HL-60 (cell line): ENCODE results near the gene C5orf46.
"Not testable (repeated sequence)": the region's sequence is repeated elsewhere in the genome, so short reads cannot be mapped to it uniquely, and the experiment has no call there.

Experiments used
- DNase-seq, 2 experiments: peaks; one replicate each; pipeline ENCODE4 v3.0.0-alpha.2; 2010 to 2020; ENCODE audit warnings: low read depth in 1 of 2, low spot score in 1 of 2
- H3K27ac ChIP-seq: fragments of 250-450 bp; sonication (Bioruptor Pico); replicated peaks from 2 replicates; pipeline ENCODE4 v1.5.1; 2020; ENCODE audit warnings: mild to moderate bottlenecking, moderate library complexity
- H3K27me3 ChIP-seq: fragments of 250-450 bp; sonication (Bioruptor Pico); 2 replicates; pipeline ENCODE4 v1.5.1; 2021; ENCODE audit warnings: mild to moderate bottlenecking, moderate library complexity; ENCODE audit not compliant: insufficient read depth, poor library complexity, severe bottlenecking
- H3K4me3 ChIP-seq: replicated peaks from 2 replicates; pipeline ENCODE4 v1.5.1; 2011; ENCODE audit warnings: mild to moderate bottlenecking, control low read depth, low read length; ENCODE audit not compliant: insufficient read depth
- CTCF ChIP-seq: IDR thresholded peaks from one replicate; pipeline ENCODE4 v1.5.1; 2011; ENCODE audit warnings: low read length, control low read depth, inconsistent platforms; ENCODE audit not compliant: insufficient read depth
- GABPA ChIP-seq: IDR thresholded peaks from 2 replicates; pipeline ENCODE4 v1.6.1; 2012; ENCODE audit warnings: low read depth
- POLR2AphosphoS5 ChIP-seq: IDR thresholded peaks from 2 replicates; pipeline ENCODE4 v1.6.1; 2012; ENCODE audit warnings: low read depth
- SPI1 ChIP-seq: IDR thresholded peaks from 2 replicates; pipeline ENCODE4 v1.6.1; 2012; ENCODE audit warnings: low read depth, mild to moderate bottlenecking, borderline replicate concordance
- long read RNA-seq: library from polyadenylated mRNA; unstranded; transcript quantifications from one replicate; pipeline ENCODE4 v2.0.0, GENCODE V29; 2020
- TF ChIP-seq, protein P1 (sequence below): IDR thresholded peaks from 2 replicates; pipeline ENCODE4 v1.6.1; 2012; ENCODE audit warnings: low read depth; ENCODE audit not compliant: insufficient replicate concordance

Gene C5orf46
- long read RNA-seq, result 0 reads

DNA sequence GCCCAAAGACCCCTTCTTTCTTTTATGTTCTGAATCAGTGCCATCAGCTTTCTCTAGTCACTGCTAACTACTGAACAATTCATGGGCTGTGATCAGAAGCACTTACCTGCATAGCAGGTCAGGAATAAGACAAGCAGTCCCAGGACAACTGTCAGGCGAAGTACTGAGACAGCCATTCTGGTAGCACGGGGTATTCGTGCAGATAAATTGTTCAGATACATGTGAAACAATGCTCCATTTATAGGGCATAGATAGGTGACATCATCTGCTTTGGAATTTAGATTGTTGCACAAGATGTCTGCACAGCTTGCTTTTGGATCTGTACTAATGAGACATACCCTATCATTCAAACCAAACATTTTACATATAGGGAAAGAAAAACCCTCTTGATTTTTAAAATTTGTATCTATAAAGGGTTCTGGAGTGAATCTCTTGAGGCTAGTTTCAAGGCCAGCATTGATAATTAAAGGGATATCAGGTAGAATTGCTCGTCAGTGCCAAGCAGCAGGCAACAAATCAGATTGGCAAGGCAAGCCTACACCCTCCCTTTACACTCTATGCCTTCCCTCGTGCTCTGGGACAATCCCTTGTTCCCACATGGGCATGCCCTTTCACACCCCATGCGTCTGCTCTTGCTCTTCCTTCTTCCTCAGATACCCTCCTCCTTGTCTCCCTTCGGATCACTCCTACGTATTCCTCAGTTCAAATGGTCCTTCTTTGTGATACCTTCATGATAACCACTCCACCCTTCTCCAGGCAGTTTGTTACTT is at the start of gene C5orf46:
Gene C5orf46, minus strand, starts transcription at position 213 of the 770 bp plus-strand sequence. Its CDS starts 37 bp downstream, at position 176.
- no peak for DNase-seq
- TF ChIP-seq CTCF, result no peak
- TF ChIP-seq SPI1, result no peak
- no peak for TF ChIP-seq GABPA
- TF ChIP-seq POLR2AphosphoS5, result no peak
- TF ChIP-seq, protein P1, sequence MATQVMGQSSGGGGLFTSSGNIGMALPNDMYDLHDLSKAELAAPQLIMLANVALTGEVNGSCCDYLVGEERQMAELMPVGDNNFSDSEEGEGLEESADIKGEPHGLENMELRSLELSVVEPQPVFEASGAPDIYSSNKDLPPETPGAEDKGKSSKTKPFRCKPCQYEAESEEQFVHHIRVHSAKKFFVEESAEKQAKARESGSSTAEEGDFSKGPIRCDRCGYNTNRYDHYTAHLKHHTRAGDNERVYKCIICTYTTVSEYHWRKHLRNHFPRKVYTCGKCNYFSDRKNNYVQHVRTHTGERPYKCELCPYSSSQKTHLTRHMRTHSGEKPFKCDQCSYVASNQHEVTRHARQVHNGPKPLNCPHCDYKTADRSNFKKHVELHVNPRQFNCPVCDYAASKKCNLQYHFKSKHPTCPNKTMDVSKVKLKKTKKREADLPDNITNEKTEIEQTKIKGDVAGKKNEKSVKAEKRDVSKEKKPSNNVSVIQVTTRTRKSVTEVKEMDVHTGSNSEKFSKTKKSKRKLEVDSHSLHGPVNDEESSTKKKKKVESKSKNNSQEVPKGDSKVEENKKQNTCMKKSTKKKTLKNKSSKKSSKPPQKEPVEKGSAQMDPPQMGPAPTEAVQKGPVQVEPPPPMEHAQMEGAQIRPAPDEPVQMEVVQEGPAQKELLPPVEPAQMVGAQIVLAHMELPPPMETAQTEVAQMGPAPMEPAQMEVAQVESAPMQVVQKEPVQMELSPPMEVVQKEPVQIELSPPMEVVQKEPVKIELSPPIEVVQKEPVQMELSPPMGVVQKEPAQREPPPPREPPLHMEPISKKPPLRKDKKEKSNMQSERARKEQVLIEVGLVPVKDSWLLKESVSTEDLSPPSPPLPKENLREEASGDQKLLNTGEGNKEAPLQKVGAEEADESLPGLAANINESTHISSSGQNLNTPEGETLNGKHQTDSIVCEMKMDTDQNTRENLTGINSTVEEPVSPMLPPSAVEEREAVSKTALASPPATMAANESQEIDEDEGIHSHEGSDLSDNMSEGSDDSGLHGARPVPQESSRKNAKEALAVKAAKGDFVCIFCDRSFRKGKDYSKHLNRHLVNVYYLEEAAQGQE, result no peak
- no peaks in the 10 kb centered on the region for H3K27me3 ChIP-seq
- H3K4me3 ChIP-seq, result no peak within 1 kb of the TSS
- no peak within 1 kb of the TSS for H3K27ac ChIP-seq

GRCh38 chr5:147954971-147955370 is 48.6 kb upstream of the C5orf46 start:
- no peaks in the 10 kb centered on the region for H3K27me3 ChIP-seq
- no peak for TF ChIP-seq SPI1
- no peak for TF ChIP-seq POLR2AphosphoS5
- no peak overlapping the region for H3K4me3 ChIP-seq
- no peak overlapping the region for H3K27ac ChIP-seq
- no peak for DNase-seq

- H3K27ac ChIP-seq, result no peak overlapping the region
- H3K4me3 ChIP-seq, result no peak overlapping the region
- DNase-seq, result no peak
- no peak for TF ChIP-seq SPI1
- TF ChIP-seq CTCF, result peak; percentile 53
- H3K27me3 ChIP-seq, result no peaks in the 10 kb centered on the region
These were observed 43.6 kb upstream of the C5orf46 start for GRCh38 chr5:147949711-147950573.

DNA sequence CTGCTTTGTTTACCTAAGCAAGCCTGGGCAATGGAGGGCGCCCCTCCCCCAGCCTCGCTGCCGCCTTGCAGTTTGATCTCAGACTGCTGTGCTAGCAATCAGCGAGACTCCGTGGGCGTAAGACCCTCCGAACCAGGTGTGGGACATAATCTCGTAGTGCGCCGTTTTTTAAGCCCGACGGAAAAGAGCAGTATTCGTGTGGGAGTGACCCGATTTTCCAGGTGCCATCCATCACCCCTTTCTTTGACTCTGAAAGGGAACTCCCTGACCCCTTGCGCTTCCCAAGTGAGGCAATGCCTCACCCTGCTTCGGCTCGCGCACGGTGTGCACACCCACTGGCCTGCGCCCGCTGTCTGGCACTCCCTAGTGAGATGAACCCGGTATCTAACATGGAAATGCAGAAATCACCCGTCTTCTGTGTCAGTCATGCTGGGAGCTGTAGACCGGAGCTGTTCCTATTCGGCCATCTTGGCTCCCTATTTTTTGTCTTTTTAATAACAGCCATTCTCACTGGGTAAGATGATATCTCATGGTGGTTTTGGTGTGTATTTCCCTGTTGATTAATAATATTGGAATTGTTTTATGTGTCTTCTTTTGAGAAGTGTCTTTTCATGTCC is 40.4 kb upstream of the C5orf46 start:
- not testable (repeated sequence) for H3K27me3 ChIP-seq, H3K27ac ChIP-seq, H3K4me3 ChIP-seq, DNase-seq

DNA sequence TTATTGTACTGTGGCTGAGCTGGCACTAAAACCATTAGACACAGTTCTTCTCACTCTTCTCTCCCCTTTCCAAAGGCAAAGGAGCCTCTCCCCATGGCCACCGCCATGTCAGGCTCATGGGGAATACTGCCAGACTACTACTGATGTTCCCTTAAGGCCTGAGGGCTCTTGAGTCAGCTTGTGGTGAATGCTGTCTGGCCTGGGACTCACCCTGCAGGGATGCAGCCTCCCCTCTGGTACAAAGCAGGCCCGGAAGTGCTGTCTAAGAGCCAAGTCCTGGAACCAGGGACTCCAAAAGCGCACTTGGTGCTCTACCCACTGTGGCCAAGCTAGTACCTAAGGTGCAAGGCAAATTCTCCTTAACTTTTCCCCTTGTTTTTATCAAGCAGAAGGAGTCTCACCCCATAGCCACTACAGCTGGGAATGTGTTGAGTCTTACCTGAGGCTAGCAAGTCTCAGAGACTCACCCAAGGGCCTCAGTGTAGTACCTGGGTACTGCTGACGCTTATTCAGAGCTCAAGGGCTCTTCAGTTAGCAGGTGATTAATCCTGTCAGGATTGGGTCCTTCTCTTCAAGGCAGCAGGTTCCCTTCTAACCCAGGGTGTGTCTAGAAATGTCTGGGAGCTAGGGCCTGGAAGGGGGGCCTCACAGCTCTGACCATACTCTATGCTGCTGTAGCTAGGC is 33.2 kb upstream of the C5orf46 start:
- no peaks in the 10 kb centered on the region for H3K27me3 ChIP-seq
- no peak overlapping the region for H3K27ac ChIP-seq
- DNase-seq, result no peak
- TF ChIP-seq CTCF, result no peak
- no peak for TF ChIP-seq SPI1
- TF ChIP-seq, protein P1, result no peak
- TF ChIP-seq GABPA, result no peak
- no peak for TF ChIP-seq POLR2AphosphoS5
- H3K4me3 ChIP-seq, result no peak overlapping the region
